ENCODE results near the gene SCYGR3.
"Not testable (repeated sequence)": the region's sequence is repeated elsewhere in the genome, so short reads cannot be mapped to it uniquely, and the experiment has no call there.

The SCYGR3 gene

GRCh38 chr2:227602358-227602757, 12.3 kb downstream of the SCYGR3 start:
- TF ChIP-seq CTCF (conservative IDR thresholded peaks at IDR 0.05), result no peak
- H3K27ac ChIP-seq, result 0 out of 2 replicates have a peak overlapping the region, but pooled peaks have one; percentile 5

- H3K27ac ChIP-seq, result not testable (repeated sequence)
These were observed 15.7 kb downstream of the SCYGR3 start, which contains the start of gene SCYGR2 for GRCh38 chr2:227598835-227599503. SCYGR2 (plus strand) TSS chr2:227598893; CDS start chr2:227598893, 0 bp downstream.

GRCh38 chr2:227597998-227598397, 16.6 kb downstream of the SCYGR3 start:
- TF ChIP-seq CTCF (conservative IDR thresholded peaks at IDR 0.05), result no peak
- H3K27ac ChIP-seq, result no peak overlapping the region

GRCh38 chr2:227597036-227597435, 17.6 kb downstream of the SCYGR3 start:
- TF ChIP-seq CTCF (conservative IDR thresholded peaks at IDR 0.05), result no peak

GRCh38 chr2:227595797-227596196, 18.8 kb downstream of the SCYGR3 start:
- no peak for TF ChIP-seq CTCF (conservative IDR thresholded peaks at IDR 0.05)
- no peak overlapping the region for H3K27ac ChIP-seq

More at GRCh38 chr2:227597036-227597435, 17.6 kb downstream of the SCYGR3 start:
- H3K27ac ChIP-seq, result no peak overlapping the region

- no peak for TF ChIP-seq CTCF (conservative IDR thresholded peaks at IDR 0.05)
- no peak overlapping the region for H3K27ac ChIP-seq
These were observed 21.8 kb downstream of the SCYGR3 start for GRCh38 chr2:227592694-227593387.

- H3K27ac ChIP-seq, result no peak overlapping the region
- no peak for TF ChIP-seq CTCF (conservative IDR thresholded peaks at IDR 0.05)
These were observed 32.3 kb downstream of the SCYGR3 start for GRCh38 chr2:227582369-227582768.

- TF ChIP-seq CTCF (conservative IDR thresholded peaks at IDR 0.05), result no peak
- no peak overlapping the region for H3K27ac ChIP-seq
These were observed 34.8 kb downstream of the SCYGR3 start for GRCh38 chr2:227579791-227580190.

All from VCaP (cell line).